Measurements from ENCODE around the gene RMC1. TPM values are rescaled to one million over a fixed set of nuclear protein-coding genes. Genes with fewer than 3 reads are reported as not detected.
"Not testable (repeated sequence)": the region's sequence is repeated elsewhere in the genome, so short reads cannot be mapped to it uniquely, and the experiment has no call there.

RMC1 gene
- total RNA-seq, 1 experiment from 2014 or later = 26.8 TPM

GRCh38 chr18:23556145-23556780 is 53.0 kb downstream of the RMC1 start:
- no peak for DNase-seq (ENCODE audit: low read depth)

- DNase-seq (ENCODE audit: low read depth) = not testable (repeated sequence)
These were observed 54.2 kb downstream of the RMC1 start for GRCh38 chr18:23557511-23557910.

GRCh38 chr18:23560186-23560585 is 56.9 kb downstream of the RMC1 start:
- DNase-seq (ENCODE audit: low read depth) = no peak

- DNase-seq (ENCODE audit: low read depth) = peak; percentile 78
These were observed 60.2 kb downstream of the RMC1 start for GRCh38 chr18:23563377-23564043.

GRCh38 chr18:23565916-23566547 is 62.7 kb downstream of the RMC1 start:
- DNase-seq (ENCODE audit: low read depth) = no peak

- no peak for DNase-seq (ENCODE audit: low read depth)
These were observed 64.4 kb downstream of the RMC1 start for GRCh38 chr18:23567671-23568070.

- DNase-seq (ENCODE audit: low read depth) = no peak
These were observed 65.2 kb downstream of the RMC1 start for GRCh38 chr18:23568281-23569138.

- DNase-seq (ENCODE audit: low read depth) = no peak
These were observed 66.2 kb downstream of the RMC1 start for GRCh38 chr18:23569299-23570063.

GRCh38 chr18:23570912-23571504 is 67.7 kb downstream of the RMC1 start:
- DNase-seq (ENCODE audit: low read depth) = no peak

- DNase-seq (ENCODE audit: low read depth) = no peak
These were observed 68.7 kb downstream of the RMC1 start for GRCh38 chr18:23572012-23572411.

GRCh38 chr18:23572570-23572969 is 69.3 kb downstream of the RMC1 start:
- no peak for DNase-seq (ENCODE audit: low read depth)

- DNase-seq (ENCODE audit: low read depth) = no peak
These were observed 69.7 kb downstream of the RMC1 start for GRCh38 chr18:23573020-23573419.

GRCh38 chr18:23573626-23574431 is 70.5 kb downstream of the RMC1 start:
- DNase-seq (ENCODE audit: low read depth) = peak; percentile 83

- no peak for DNase-seq (ENCODE audit: low read depth)
These were observed 71.4 kb downstream of the RMC1 start for GRCh38 chr18:23574611-23575308.

- DNase-seq (ENCODE audit: low read depth) = no peak
These were observed 72.0 kb downstream of the RMC1 start for GRCh38 chr18:23575309-23575651.

GRCh38 chr18:23577521-23577920 is 74.2 kb downstream of the RMC1 start:
- DNase-seq (ENCODE audit: low read depth) = not testable (repeated sequence)

- no peak for DNase-seq (ENCODE audit: low read depth)
These were observed 74.9 kb downstream of the RMC1 start for GRCh38 chr18:23578067-23578701.

- no peak for DNase-seq (ENCODE audit: low read depth)
These were observed 75.8 kb downstream of the RMC1 start for GRCh38 chr18:23578891-23579653.
